Loucy (cell line): ENCODE results near the gene CLDND2.

ENCODE experiments used
- CTCF ChIP-seq: fragments of 200-600 bp; sonication (generic); conservative IDR thresholded peaks from 2 replicates; pipeline ENCODE4 v1.5.1; 2014; ENCODE audit warnings: mild to moderate bottlenecking, antibody characterized with exemption, low read length
- EZH2phosphoT487 ChIP-seq: fragments of 200-600 bp; IDR thresholded peaks from 2 replicates; pipeline ENCODE4 v1.6.1; 2018; ENCODE audit warnings: antibody characterized with exemption, mild to moderate bottlenecking, moderate library complexity, borderline replicate concordance

- TF ChIP-seq CTCF (no peak), EZH2phosphoT487 (no peak)
Observed at GRCh38 chr19:51337141-51337860, 31.5 kb downstream of the CLDND2 start.
